SK-N-SH treated with all-trans-retinoic acid at 6 μM for 48 hours (cell line): ENCODE results near the gene RHOC.

Experiments used
- ATAC-seq: fragments of 200-7000 bp; cut with Tn5 transposase; 3 replicates; pipeline ENCODE4 v1.9.1; 2020; ENCODE audit warnings: mild to moderate bottlenecking, moderate library complexity
- ARNTL ChIP-seq: fragments of 450-650 bp; formaldehyde crosslinking; IDR thresholded peaks from 2 replicates; pipeline ENCODE4 v1.5.0; 2020; ENCODE audit warnings: low read depth, mild to moderate bottlenecking, moderate library complexity, borderline replicate concordance
- BACH2 ChIP-seq: fragments of 250-450 bp; sonication (Bioruptor Pico); IDR thresholded peaks from 2 replicates; pipeline ENCODE4 v1.9.0; 2021; ENCODE audit warnings: mild to moderate bottlenecking, borderline replicate concordance
- CREB5 ChIP-seq: fragments of 250-450 bp; sonication (Bioruptor Pico); IDR thresholded peaks from 2 replicates; pipeline ENCODE4 v1.5.1; 2020; ENCODE audit warnings: low read depth, mild to moderate bottlenecking, moderate library complexity
- CSDC2 ChIP-seq: fragments of 250-450 bp; sonication (Bioruptor Pico); IDR thresholded peaks from 2 replicates; pipeline ENCODE4 v1.5.0; 2020; ENCODE audit warnings: mild to moderate bottlenecking, moderate library complexity
- CSRNP3 ChIP-seq: fragments of 250-450 bp; sonication (Bioruptor Pico); IDR thresholded peaks from 2 replicates; pipeline ENCODE4 v1.5.1; 2021; ENCODE audit warnings: mild to moderate bottlenecking, moderate library complexity
- ESRRG ChIP-seq: fragments of 250-450 bp; sonication (Bioruptor Pico); IDR thresholded peaks from 2 replicates; pipeline ENCODE4 v1.6.1; 2021; ENCODE audit warnings: mild to moderate bottlenecking
- GLIS3 ChIP-seq: fragments of 250-450 bp; sonication (Bioruptor Pico); IDR thresholded peaks from 2 replicates; pipeline ENCODE4 v1.5.0; 2020; ENCODE audit warnings: mild to moderate bottlenecking, moderate library complexity
- ISL1 ChIP-seq: fragments of 250-450 bp; sonication (Bioruptor Pico); IDR thresholded peaks from 2 replicates; pipeline ENCODE4 v2.1.2; 2022; ENCODE audit warnings: mild to moderate bottlenecking, moderate library complexity
- OSR1 ChIP-seq: fragments of 250-450 bp; sonication (Bioruptor Pico); IDR thresholded peaks from 2 replicates; pipeline ENCODE4 v1.8.0; 2022; ENCODE audit warnings: moderate library complexity, mild to moderate bottlenecking, inconsistent platforms
- PATZ1 ChIP-seq: fragments of 250-450 bp; sonication (Bioruptor Pico); IDR thresholded peaks from 2 replicates; pipeline ENCODE4 v1.8.0; 2020; ENCODE audit warnings: mild to moderate bottlenecking, moderate library complexity, borderline replicate concordance
- PPARA ChIP-seq: fragments of 250-450 bp; sonication (Bioruptor Pico); IDR thresholded peaks from 2 replicates; pipeline ENCODE4 v1.5.0; 2020; ENCODE audit warnings: mild to moderate bottlenecking, borderline replicate concordance
- RARB ChIP-seq: fragments of 250-450 bp; sonication (Bioruptor Pico); IDR thresholded peaks from 2 replicates; pipeline ENCODE4 v1.8.0; 2021; ENCODE audit warnings: mild to moderate bottlenecking, moderate library complexity
- SNAI2 ChIP-seq: fragments of 250-450 bp; sonication (Bioruptor Pico); IDR thresholded peaks from 2 replicates; pipeline ENCODE4 v1.5.0; 2020; ENCODE audit warnings: mild to moderate bottlenecking, moderate library complexity
- TCF4 ChIP-seq: fragments of 250-450 bp; sonication (Bioruptor Pico); IDR thresholded peaks from 2 replicates; pipeline ENCODE4 v1.8.0; 2021; ENCODE audit warnings: mild to moderate bottlenecking, moderate library complexity, borderline replicate concordance
- TOX ChIP-seq: fragments of 250-450 bp; sonication (Bioruptor Pico); IDR thresholded peaks from 2 replicates; pipeline ENCODE4 v1.8.0; 2021; ENCODE audit warnings: mild to moderate bottlenecking, moderate library complexity, borderline replicate concordance
- TSHZ2 ChIP-seq: fragments of 250-450 bp; sonication (Bioruptor Pico); IDR thresholded peaks from 2 replicates; pipeline ENCODE4 v1.5.0; 2020; ENCODE audit warnings: mild to moderate bottlenecking, moderate library complexity
- ZC3H10 ChIP-seq: fragments of 250-450 bp; sonication (Bioruptor Pico); IDR thresholded peaks from 2 replicates; pipeline ENCODE4 v1.5.1; 2021; ENCODE audit warnings: mild to moderate bottlenecking, moderate library complexity
- ZFP3 ChIP-seq: fragments of 250-450 bp; sonication (Bioruptor Pico); IDR thresholded peaks from 2 replicates; pipeline ENCODE4 v1.5.0; 2020; ENCODE audit warnings: mild to moderate bottlenecking, moderate library complexity
- ZFP30 ChIP-seq: fragments of 450-650 bp; formaldehyde crosslinking; IDR thresholded peaks from 2 replicates; pipeline ENCODE4 v1.5.0; 2022; ENCODE audit warnings: mild to moderate bottlenecking, moderate library complexity
- ZNF565 ChIP-seq: fragments of 450-650 bp; formaldehyde crosslinking; conservative IDR thresholded peaks from 2 replicates; pipeline ENCODE4 v1.5.0; 2020; ENCODE audit warnings: low read depth, mild to moderate bottlenecking, moderate library complexity
- ZNF70 ChIP-seq: fragments of 450-650 bp; formaldehyde crosslinking; IDR thresholded peaks from 2 replicates; pipeline ENCODE4 v1.5.0; 2020; ENCODE audit warnings: mild to moderate bottlenecking, moderate library complexity
- ZNF8 ChIP-seq: fragments of 450-650 bp; formaldehyde crosslinking; IDR thresholded peaks from 2 replicates; pipeline ENCODE4 v1.5.0; 2020; ENCODE audit warnings: mild to moderate bottlenecking, moderate library complexity

RHOC gene

GRCh38 chr1:112711041-112711440 lies 4.1 kb upstream of the RHOC start:
- ATAC-seq, result no peak
- TF ChIP-seq PATZ1 (CRISPR knock-in tag) (no peak), CSRNP3 (CRISPR knock-in tag) (no peak), ZFP30 (no peak), GLIS3 (CRISPR knock-in tag) (no peak), TOX (no peak), TSHZ2 (CRISPR knock-in tag) (no peak)

- no peak for ATAC-seq
- TF ChIP-seq ZNF70 (CRISPR knock-in tag) (no peak), ESRRG (CRISPR knock-in tag) (no peak), ZC3H10 (CRISPR knock-in tag) (no peak), TOX (no peak), ZFP30 (no peak), ARNTL (no peak), BACH2 (CRISPR knock-in tag) (no peak)
Measured at GRCh38 chr1:112710586-112710985, 3.7 kb upstream of the RHOC start.

GRCh38 chr1:112710159-112710558 lies 3.2 kb upstream of the RHOC start:
- TF ChIP-seq ZNF565 (CRISPR knock-in tag) (no peak), TCF4 (CRISPR knock-in tag) (no peak), ZNF8 (CRISPR knock-in tag) (no peak), CSDC2 (no peak), CSRNP3 (CRISPR knock-in tag) (no peak), ZNF70 (CRISPR knock-in tag) (no peak), BACH2 (CRISPR knock-in tag) (no peak), ISL1 (CRISPR knock-in tag) (no peak), CREB5 (CRISPR knock-in tag) (no peak), PPARA (CRISPR knock-in tag) (no peak), ZFP30 (no peak), TSHZ2 (CRISPR knock-in tag) (no peak), SNAI2 (CRISPR knock-in tag) (no peak), PATZ1 (CRISPR knock-in tag) (no peak), RARB (CRISPR knock-in tag) (no peak), ZFP3 (no peak), ESRRG (CRISPR knock-in tag) (no peak), OSR1 (CRISPR knock-in tag) (no peak), GLIS3 (CRISPR knock-in tag) (no peak)
- no peak for ATAC-seq
